COLO668 (cell line): ENCODE measurements around the gene MYO1D.
A peak's percentile ranks its signal among the peaks of the same experiment; 100 is the strongest.

Experiments used
- DNase-seq: peaks from one replicate; lab custom pipeline; 2025; ENCODE audit not compliant: unreplicated experiment; lab: John Stamatoyannopoulos, UW

MYO1D gene

DNA sequence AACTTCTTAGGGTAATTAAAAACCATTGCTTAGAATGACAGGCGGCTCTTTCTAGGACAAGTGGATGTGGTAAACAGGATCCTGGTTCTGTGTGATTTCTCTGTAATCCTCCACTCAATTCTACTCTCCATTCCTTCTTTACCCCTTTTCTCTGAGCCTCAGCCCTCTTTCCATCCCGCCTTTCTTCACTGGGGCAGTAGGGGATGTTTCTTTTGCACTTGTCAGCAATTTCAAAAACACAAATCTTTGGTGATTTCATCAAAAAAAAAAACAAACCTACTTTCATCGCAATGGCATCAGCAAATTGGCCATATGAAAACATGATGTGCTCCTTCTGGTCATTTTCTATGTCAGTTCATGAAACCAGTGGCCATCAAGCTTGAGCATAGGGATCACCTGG, 285.5 kb downstream of the MYO1D start:
- no peak for DNase-seq

DNA sequence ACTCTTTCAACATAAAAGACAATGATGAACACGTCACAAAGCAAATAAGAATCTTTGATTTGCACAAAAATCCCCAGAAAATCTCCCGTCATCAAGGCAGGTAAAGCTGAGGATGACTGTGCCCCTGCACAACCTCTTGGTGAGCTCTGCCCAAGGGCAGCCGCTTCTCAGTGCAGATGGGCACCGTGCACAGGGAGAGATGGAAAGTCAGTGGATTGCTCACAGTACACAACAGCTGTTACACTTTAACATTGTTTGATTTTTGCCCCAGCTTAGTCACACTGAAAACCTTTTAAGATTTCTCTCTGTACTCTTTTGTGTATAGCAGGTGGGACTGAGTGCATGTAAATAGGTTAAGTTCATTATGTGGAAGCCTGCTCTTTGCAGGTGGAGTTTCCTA, 285.9 kb downstream of the MYO1D start:
- no peak for DNase-seq

DNA sequence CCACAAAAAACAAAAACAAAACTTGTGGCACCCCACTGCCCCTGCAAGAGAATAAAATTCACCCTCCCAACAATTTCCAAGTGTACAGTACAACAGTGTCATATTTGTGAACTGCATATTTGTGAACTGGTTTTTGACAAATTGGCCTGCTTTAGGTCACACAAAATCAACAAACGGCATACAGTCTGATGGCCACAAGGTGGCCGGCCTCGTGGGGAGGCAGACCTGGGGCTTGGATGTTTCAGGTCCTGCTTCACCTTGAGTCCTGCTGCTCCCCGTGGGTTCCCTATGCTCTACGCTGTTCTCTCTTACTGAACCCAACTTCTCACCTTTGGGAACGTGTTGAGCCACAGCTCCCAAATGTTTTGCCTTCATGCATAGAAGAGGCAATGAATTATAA, 287.9 kb downstream of the MYO1D start:
- DNase-seq = peak; percentile 1

DNA sequence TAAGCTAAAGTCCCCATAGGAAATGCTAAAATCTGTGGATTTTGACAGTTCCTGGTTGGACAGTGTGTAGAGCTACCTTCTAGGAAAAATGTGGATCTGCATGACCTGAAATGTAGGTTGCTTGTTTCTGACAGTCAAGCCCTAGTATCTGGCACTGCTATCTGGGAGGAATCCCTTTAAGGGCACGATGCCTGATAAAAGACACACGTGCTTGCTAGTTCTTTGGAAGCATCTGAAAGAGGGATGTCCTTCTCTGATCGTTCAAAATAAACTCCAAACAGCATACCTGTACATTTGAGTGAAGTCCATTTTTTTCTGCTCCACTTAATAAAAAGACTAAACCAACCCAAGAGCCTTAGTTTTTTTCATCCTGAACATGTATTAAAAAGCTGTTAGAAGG, 288.8 kb downstream of the MYO1D start:
- DNase-seq = no peak

DNA sequence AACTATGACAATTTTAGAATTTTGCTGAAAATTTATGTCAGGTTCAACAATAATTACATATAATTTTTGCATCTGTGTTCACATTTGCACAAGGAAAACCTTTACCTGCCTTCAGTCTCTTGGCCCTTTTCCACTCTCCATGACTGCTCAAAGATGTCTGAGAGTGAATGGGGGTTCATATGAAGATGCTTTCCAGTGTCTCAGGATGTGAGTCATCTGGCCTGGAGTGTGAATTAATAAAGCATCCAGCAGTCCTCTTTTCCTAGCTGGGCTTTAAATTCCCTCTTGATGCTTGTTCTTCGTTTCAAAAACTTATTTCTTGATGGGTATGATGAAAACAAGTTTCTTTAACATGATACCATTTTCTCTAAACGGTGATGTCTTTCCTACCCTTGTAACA, 290.3 kb downstream of the MYO1D start:
- DNase-seq = no peak

DNA sequence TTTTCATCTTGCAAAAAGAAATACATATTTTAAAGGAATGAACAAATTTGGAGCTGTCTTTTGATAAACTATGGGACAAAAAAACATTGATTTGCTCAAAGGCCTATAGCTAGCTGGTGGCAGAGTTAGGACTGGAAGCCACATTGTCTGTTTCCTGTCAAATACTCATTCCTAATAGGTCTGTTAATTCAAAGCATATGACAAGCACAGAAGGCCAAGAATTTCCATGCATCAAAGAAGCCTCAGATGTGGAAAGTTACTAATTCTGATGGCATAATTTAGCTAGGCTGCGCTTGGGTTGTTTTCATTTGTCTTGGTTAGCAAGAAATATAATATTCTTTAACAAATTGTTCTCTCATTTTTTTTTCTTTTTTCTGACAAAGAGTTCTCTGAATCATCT, 292.1 kb downstream of the MYO1D start:
- DNase-seq = no peak

DNA sequence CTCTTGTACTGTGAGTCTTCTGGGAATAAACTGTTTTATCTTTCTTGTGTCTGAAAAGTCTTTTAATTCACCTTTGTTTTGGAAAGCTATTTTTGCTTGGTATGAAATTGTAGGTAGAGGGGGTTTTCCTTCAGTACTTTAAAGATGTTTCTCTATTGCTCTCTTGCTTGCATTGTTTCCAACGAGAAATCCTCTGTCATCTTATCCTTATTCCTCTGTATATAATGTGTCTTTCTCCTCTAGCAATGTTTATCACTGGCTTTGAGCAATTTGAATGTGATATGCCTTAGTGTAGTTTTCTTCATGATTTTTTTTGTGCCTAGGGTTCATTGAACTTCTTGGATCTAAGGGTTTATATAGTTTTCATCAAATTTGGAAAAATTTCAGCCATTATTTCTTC, 293.9 kb downstream of the MYO1D start:
- DNase-seq = no peak

DNA sequence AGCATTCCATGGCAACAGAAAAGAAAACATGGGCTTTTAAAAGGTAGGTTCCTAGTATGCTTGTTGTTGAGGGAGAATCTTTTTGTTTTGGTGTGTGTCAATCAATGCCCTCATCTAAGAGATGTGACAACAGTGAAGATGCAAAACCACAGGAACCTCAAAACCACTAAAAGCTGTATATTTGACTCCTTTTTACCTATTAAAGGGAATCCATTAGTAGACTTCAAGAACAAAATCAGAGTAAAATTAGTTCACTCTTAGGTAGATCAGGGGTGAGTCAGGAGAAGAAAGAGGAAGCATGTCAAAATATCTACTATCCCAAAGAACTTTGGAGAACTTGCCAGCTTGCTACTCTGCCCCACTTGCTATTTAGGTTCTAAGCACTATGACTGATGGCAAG, 301.1 kb downstream of the MYO1D start:
- DNase-seq = no peak

DNA sequence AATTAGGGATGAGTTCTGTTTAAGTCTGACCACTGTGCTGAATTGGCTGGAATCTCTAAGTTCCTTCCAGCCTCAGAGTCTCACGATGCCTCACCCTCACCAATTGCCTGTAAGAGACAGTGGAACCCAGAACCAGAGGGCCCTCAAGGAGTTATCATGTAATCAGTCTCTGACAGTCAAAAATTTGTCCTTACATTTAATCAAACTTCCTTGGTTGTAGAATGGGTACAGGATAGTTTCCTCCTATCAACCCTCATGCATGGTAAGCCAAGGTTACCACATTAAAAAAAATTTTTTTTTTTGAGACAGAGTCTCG, 306.9 kb downstream of the MYO1D start:
- no peak for DNase-seq

DNA sequence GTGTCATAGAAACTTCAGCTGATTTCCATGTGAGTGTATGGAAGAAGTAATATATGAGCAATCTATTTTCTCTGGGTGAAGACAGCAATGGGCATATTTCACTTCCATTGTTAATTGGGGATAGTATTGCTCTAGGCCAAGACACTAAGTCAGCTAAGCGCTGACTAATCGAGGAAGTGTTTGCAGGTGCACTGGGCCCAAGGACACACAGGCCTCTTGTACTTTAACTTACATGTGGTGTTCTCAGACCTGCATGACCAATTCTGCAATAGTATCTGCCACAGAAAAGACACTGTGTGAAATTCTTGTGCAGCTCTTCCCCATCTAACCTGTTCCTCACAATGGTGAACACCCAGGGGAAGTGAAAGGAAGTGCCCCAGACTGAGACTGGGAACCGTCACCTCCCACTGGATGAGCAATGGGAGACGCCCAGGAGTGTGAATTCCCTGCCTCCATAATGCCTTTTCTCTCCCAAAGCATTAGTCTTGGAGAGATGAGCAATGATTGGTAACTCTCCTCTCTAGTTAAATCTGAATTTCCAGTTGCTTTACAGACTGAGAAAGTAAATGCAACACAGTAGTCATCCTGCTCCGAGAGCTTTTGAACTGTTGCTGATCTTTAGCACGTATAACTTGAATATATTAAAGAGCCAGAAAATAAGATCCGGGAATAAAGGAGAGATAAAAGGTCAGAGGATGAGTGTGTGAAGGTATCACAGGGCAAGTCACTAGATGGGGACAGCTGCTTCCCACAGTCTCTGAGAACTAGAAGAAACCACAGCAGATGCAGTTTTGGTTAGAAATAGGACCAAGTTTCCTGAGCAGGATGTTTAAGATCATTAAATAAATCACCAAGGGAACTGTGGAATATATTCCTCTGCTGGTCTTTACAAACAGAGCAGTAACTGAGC, 307.5 kb downstream of the MYO1D start:
- DNase-seq = no peak

DNA sequence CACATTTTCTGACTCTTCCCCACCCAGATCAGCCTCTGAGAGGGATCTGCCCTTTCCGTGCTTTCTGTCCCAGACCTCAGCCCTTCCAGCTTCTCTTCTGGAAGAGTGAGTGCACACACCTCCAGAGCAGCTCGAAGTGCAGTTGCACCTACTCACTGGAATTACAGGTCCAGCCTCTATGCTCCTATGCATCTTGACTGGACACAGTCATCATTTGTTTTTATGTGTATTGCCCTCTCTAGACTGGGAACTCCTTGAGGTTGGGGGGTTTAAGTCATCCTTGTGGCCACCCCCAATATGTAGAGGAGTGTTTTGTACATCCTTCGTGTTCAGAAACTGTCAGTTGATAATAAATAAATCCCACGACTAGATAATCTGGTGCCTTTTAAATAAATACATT, 308.2 kb downstream of the MYO1D start:
- no peak for DNase-seq

DNA sequence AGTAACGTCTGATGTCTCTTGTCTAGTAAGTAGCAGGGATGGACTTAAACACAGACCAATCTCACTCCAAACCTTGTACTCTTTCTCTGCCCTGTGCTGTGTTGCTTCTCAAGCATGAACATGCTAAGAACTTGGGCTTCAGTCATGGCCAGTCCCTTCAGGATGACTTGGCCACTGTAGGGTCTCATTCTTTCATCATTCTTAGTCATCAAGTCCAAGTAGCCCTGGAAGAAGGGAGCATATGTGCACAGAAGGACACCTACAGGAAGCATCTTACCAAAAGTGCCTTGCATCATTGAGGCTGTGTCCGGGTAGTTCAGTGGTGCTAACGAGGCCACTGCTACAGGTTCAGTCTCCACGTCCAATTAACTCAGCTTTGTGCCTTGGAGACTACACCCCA, 309.4 kb downstream of the MYO1D start:
- DNase-seq = no peak

DNA sequence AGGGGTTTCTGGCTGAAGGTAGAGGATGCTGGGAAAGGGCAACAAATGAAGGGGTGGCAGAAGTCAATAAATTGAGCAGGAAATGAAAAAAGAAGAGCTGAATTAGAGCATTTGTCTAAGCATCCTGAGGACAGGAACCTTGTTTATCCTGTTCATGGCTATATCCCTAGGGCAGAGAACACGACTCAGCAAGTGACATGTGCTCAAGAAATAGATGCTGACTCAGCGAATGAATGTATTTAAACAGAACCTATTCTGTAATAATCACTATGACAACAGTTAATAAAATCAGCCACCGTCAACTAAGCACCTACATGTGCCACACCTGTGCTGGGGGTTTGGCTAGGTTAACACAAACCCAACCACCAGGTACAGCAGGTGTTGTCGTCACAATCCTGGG, 309.8 kb downstream of the MYO1D start:
- DNase-seq = no peak

DNA sequence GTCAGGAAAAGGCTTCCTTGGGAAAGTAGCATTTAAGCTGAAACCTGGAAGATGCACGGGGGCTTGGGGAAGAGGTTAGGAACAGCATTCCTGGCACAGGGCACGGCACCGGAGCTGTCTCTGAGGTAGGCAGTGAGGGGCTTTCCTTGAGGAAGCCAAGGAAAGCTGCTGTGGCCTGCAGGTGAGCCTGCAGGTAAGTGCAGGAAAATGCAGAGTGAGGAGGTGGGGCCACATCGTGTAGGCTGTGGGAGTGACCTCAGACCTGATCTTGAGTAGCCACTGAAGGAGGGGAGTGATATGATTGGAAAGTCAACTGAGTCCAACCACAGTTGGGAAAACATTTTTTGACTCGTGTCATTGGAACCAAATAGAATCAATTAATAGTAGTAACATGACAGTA, 310.6 kb downstream of the MYO1D start:
- no peak for DNase-seq

DNA sequence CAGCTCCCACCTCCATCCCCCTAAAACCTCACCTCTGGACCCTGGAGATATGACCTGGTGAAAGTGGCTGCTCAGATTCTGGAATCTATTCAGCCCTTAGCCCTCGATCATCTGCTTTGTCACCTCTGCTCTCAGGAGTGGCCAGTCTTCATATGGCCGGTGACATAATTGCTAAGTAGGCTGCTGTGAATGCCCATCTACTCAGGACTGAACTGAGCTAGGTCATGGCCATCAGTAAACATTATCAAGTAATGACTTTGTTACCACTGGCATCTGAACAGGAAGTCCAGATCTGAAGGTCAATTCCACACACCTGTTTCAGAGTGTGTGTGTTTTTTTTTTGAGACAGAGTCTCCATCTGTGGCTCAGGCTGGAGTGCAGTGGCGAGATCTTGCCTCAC, 311.5 kb downstream of the MYO1D start:
- DNase-seq = no peak

DNA sequence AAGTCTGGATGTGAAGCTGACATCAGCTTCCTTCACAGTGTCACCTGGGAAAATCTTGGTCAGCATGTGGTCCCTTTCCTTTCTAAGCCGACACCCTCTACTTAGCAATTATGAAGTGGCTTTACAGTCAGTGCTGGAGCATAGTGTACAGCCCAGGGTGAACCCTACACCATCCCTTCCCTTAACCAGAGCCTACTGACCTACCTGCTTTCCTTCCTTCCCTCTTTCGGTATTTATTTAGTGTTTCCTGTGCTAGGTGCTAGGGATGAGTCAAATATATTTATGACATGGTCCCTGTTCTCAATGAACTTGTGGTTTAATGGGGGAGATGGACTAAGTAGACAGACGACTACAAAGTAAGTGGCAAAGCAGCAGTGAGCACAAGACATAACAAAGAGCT, 312.6 kb downstream of the MYO1D start:
- no peak for DNase-seq

DNA sequence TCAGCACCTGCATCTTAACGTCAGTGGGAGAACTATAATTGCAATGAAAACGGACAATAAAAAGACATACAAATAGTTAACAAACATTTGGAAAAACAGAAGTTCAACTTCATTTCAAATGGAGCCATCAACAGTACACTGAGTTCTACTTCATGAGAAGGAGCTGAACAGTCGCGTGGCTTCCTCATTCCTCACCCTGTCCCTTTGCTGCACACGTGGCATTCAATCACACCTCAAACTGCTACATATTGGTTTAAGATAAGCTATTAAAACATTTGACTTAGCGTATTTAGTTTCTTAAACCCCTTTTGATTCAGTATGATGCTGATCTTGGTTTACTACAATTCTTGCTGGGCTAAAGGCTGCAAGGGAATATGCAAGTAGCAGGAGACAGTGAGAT, 313.3 kb downstream of the MYO1D start:
- no peak for DNase-seq

DNA sequence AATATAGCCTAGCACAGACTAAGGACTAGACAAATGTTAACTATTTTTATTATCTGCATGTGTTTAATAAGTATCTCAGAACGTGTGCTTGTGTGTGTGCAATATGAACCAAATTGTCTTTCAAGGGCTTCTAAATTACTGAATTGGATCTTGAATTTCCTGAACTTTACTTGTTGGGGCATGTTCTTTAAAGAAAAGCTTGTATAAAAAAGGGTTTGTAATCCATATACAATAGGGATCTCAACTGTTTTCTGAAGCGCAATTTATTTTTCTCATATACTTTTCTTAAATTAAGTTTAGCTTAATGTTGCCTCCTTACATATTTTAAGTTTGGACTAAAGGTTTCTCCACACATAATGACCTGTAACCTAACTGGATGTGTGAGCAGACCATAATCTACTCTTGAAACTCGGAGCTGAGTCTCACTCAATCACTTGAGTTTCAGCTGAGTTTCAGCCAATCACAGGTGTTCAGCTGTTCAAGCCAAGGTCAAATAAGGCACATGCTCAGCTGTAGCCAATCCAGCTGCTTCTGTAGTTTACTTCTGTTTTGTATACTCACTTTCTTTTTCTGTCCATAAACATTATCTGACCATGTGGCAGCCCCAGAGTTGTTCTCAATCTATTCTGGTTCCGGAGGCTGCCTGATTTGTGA, 317.8 kb downstream of the MYO1D start:
- no peak for DNase-seq

DNA sequence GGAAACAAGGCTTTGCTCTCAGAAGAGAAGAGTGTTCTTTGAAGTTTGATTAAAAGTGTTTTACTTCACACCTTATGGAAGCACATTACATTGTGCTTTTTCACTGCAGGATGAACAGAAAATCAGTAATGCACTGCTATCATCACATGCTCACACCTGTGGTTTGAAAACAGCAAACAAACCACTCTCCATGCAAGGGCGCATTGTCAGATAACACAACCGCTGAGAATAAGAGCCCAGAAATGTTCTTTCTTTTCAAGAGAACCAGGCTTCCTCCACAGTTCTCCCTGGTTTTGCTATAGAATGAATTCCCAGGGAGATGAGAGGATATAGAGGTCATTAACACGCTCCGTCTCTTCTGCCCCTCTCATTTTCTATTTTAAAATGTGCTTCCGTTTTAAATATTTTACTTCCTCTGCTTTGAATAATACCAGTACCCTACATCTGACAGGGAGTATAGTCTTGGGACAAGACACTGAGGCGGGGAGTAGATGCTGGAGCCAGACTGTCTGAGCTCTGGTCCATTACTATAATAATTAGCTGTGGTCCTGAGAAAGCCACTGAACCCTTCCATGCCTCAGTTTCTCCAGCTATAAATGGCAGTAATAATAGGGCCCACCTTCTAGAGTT, 318.5 kb downstream of the MYO1D start:
- DNase-seq = no peak

DNA sequence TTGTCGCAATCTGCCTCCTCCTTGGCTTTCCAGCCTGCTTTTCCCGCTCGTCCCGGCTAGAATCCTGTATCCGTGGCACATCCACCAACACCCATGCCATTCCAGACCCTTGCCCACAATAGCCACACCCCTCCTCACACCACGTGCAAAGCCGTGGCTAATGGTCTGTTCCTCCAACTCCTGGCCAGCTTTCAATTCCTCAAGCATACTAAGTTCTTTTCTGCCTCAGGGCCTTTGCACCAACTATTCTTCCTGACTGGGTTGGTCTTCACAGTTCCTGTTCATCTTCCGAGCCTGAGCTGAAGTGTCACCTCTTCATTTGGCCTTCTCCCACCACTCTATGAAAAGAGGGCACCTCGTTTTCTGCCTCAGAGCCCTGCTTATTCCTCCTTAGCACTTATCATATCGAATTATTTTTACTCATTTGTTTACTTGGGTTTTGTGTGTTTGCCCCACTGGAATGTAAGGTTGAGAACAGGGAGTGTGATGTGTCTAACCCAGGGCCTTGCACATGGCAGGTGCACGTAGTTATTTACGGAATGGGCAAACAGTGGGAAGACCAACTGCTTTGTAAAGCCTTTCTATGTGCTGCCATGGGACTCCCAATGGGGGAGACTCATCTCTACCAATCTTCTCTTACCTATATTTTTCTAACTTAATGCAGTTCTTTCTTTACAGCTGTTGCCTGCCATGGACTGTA, 321.2 kb downstream of the MYO1D start:
- no peak for DNase-seq

DNA sequence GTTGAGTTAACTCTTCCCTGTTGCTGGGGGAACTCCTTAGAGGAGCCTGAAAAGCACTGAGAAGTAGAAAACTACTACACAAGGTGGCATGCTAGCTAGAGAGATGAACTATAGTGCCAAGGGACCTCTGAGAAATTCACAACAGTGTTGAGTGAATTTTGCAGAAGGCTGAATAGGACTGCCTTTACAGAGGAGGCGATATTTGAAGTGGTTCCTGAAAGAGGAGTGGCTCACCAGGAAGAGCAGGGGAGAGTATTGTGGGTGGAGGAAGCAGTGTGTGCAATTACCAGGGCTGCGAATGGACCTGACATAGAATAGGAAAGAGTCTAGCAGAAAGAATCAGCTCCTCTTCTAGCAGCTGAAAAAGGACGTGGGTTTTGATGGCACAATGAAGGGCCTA, 323.8 kb downstream of the MYO1D start:
- no peak for DNase-seq

DNA sequence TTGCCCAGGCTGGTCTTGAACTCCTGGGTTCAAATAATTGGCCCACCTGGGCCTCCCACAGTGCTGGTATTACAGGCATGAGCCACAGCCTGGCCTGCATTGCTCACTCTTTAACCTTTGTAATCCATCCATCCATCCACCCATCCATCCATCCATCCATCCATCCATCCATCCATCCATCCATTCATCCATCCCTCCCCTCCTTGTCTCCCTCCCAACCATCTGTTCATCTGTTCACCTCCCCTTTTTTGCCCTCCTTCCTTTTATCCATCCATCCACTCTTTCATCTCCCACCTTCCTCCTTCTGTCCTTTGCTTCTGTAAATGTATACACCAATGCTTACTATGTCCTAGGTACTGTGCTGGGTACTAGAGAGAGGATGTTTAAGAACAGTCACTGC, 324.6 kb downstream of the MYO1D start:
- DNase-seq = no peak
